Measurements from ENCODE around the gene NUDT1.

The NUDT1 gene

GRCh38 chr7:2241580-2242540, at the start of gene NUDT1, which contains the start of gene MRM2:
NUDT1 (plus strand) TSS chr7:2242226; CDS start chr7:2244575, 2,349 bp downstream.
MRM2 (minus strand) TSS chr7:2242205; CDS start chr7:2242169, 36 bp downstream.
- Histone ChIP-seq H3K4me1 (ENCODE audit: control insufficient read depth, insufficient read depth, low read length) (peaks cover 7% of the 10 kb centered on the region), H3K27me3 (ENCODE audit: control insufficient read depth, insufficient read depth, low read length) (no peaks in the 10 kb centered on the region), H3K4me3 (ENCODE audit: low read depth, low read length) (peak within 1 kb of the TSS; percentile 90), H3K9ac (ENCODE audit: low read length) (peak within 1 kb of the TSS; percentile 95), H3K27ac (ENCODE audit: low read depth, low read length) (peak within 1 kb of the TSS; percentile 89; the same call in 1 of the 2 replicates), H3K36me3 (ENCODE audit: control insufficient read depth, insufficient read depth, low read length) (peaks cover 49% of the 10 kb centered on the region), H3K9me3 (ENCODE audit: control insufficient read depth, insufficient read depth, low read depth, low read length) (no peaks in the 10 kb centered on the region)

- Histone ChIP-seq H3K4me1 (ENCODE audit: control insufficient read depth, insufficient read depth, low read length) (no peaks in the 10 kb centered on the region), H3K27ac (ENCODE audit: low read depth, low read length) (no peak overlapping the region), H3K9ac (ENCODE audit: low read length) (no peak overlapping the region), H3K9me3 (ENCODE audit: control insufficient read depth, insufficient read depth, low read depth, low read length) (peaks cover 26% of the 10 kb centered on the region), H3K27me3 (ENCODE audit: control insufficient read depth, insufficient read depth, low read length) (no peaks in the 10 kb centered on the region), H3K4me3 (ENCODE audit: low read depth, low read length) (no peak overlapping the region), H3K36me3 (ENCODE audit: control insufficient read depth, insufficient read depth, low read length) (peaks cover 43% of the 10 kb centered on the region)
These were observed 49.0 kb upstream of the NUDT1 start for GRCh38 chr7:2192831-2193534.

- peaks cover 48% of the 10 kb centered on the region for H3K36me3 ChIP-seq (ENCODE audit: control insufficient read depth, insufficient read depth, low read length)
- H3K27ac ChIP-seq (ENCODE audit: low read depth, low read length) = no peak overlapping the region
These were observed 48.3 kb upstream of the NUDT1 start for GRCh38 chr7:2193575-2194305.

GRCh38 chr7:2195400-2196246, 46.4 kb upstream of the NUDT1 start:
- H3K4me3 ChIP-seq (ENCODE audit: low read depth, low read length) = no peak overlapping the region
- no peaks in the 10 kb centered on the region for H3K27me3 ChIP-seq (ENCODE audit: control insufficient read depth, insufficient read depth, low read length)
- no peak overlapping the region for H3K27ac ChIP-seq (ENCODE audit: low read depth, low read length)
- no peak overlapping the region for H3K9ac ChIP-seq (ENCODE audit: low read length)
- H3K9me3 ChIP-seq (ENCODE audit: control insufficient read depth, insufficient read depth, low read depth, low read length) = peaks cover 12% of the 10 kb centered on the region
- H3K4me1 ChIP-seq (ENCODE audit: control insufficient read depth, insufficient read depth, low read length) = no peaks in the 10 kb centered on the region
- peaks cover 56% of the 10 kb centered on the region for H3K36me3 ChIP-seq (ENCODE audit: control insufficient read depth, insufficient read depth, low read length)

More at GRCh38 chr7:2193575-2194305, 48.3 kb upstream of the NUDT1 start:
- H3K9ac ChIP-seq (ENCODE audit: low read length) = no peak overlapping the region
- no peaks in the 10 kb centered on the region for H3K27me3 ChIP-seq (ENCODE audit: control insufficient read depth, insufficient read depth, low read length)
- peaks cover 22% of the 10 kb centered on the region for H3K9me3 ChIP-seq (ENCODE audit: control insufficient read depth, insufficient read depth, low read depth, low read length)
- no peaks in the 10 kb centered on the region for H3K4me1 ChIP-seq (ENCODE audit: control insufficient read depth, insufficient read depth, low read length)
- no peak overlapping the region for H3K4me3 ChIP-seq (ENCODE audit: low read depth, low read length)

GRCh38 chr7:2196381-2197378, 45.3 kb upstream of the NUDT1 start:
- peaks cover 63% of the 10 kb centered on the region for H3K36me3 ChIP-seq (ENCODE audit: control insufficient read depth, insufficient read depth, low read length)

GRCh38 chr7:2197436-2198155, 44.4 kb upstream of the NUDT1 start:
- H3K27me3 ChIP-seq (ENCODE audit: control insufficient read depth, insufficient read depth, low read length) = no peaks in the 10 kb centered on the region
- no peak overlapping the region for H3K4me3 ChIP-seq (ENCODE audit: low read depth, low read length)
- no peaks in the 10 kb centered on the region for H3K4me1 ChIP-seq (ENCODE audit: control insufficient read depth, insufficient read depth, low read length)
- H3K9me3 ChIP-seq (ENCODE audit: control insufficient read depth, insufficient read depth, low read depth, low read length) = peaks cover 12% of the 10 kb centered on the region
- peaks cover 67% of the 10 kb centered on the region for H3K36me3 ChIP-seq (ENCODE audit: control insufficient read depth, insufficient read depth, low read length)
- no peak overlapping the region for H3K27ac ChIP-seq (ENCODE audit: low read depth, low read length)
- no peak overlapping the region for H3K9ac ChIP-seq (ENCODE audit: low read length)

More at GRCh38 chr7:2196381-2197378, 45.3 kb upstream of the NUDT1 start:
- H3K4me3 ChIP-seq (ENCODE audit: low read depth, low read length) = no peak overlapping the region
- H3K9me3 ChIP-seq (ENCODE audit: control insufficient read depth, insufficient read depth, low read depth, low read length) = peaks cover 12% of the 10 kb centered on the region
- no peaks in the 10 kb centered on the region for H3K4me1 ChIP-seq (ENCODE audit: control insufficient read depth, insufficient read depth, low read length)
- no peak overlapping the region for H3K9ac ChIP-seq (ENCODE audit: low read length)
- no peak overlapping the region for H3K27ac ChIP-seq (ENCODE audit: low read depth, low read length)
- H3K27me3 ChIP-seq (ENCODE audit: control insufficient read depth, insufficient read depth, low read length) = no peaks in the 10 kb centered on the region

GRCh38 chr7:2198206-2198605, 43.8 kb upstream of the NUDT1 start:
- no peak overlapping the region for H3K9ac ChIP-seq (ENCODE audit: low read length)
- no peaks in the 10 kb centered on the region for H3K27me3 ChIP-seq (ENCODE audit: control insufficient read depth, insufficient read depth, low read length)
- H3K9me3 ChIP-seq (ENCODE audit: control insufficient read depth, insufficient read depth, low read depth, low read length) = peaks cover 12% of the 10 kb centered on the region
- no peaks in the 10 kb centered on the region for H3K4me1 ChIP-seq (ENCODE audit: control insufficient read depth, insufficient read depth, low read length)
- H3K4me3 ChIP-seq (ENCODE audit: low read depth, low read length) = no peak overlapping the region
- peaks cover 67% of the 10 kb centered on the region for H3K36me3 ChIP-seq (ENCODE audit: control insufficient read depth, insufficient read depth, low read length)
- no peak overlapping the region for H3K27ac ChIP-seq (ENCODE audit: low read depth, low read length)

GRCh38 chr7:2198760-2199159, 43.3 kb upstream of the NUDT1 start:
- Histone ChIP-seq H3K9me3 (ENCODE audit: control insufficient read depth, insufficient read depth, low read depth, low read length) (peaks cover 12% of the 10 kb centered on the region), H3K4me1 (ENCODE audit: control insufficient read depth, insufficient read depth, low read length) (no peaks in the 10 kb centered on the region), H3K4me3 (ENCODE audit: low read depth, low read length) (no peak overlapping the region), H3K27me3 (ENCODE audit: control insufficient read depth, insufficient read depth, low read length) (no peaks in the 10 kb centered on the region), H3K36me3 (ENCODE audit: control insufficient read depth, insufficient read depth, low read length) (peaks cover 65% of the 10 kb centered on the region), H3K9ac (ENCODE audit: low read length) (no peak overlapping the region), H3K27ac (ENCODE audit: low read depth, low read length) (no peak overlapping the region)

- H3K9me3 ChIP-seq (ENCODE audit: control insufficient read depth, insufficient read depth, low read depth, low read length) = peaks cover 12% of the 10 kb centered on the region
- no peaks in the 10 kb centered on the region for H3K4me1 ChIP-seq (ENCODE audit: control insufficient read depth, insufficient read depth, low read length)
- H3K4me3 ChIP-seq (ENCODE audit: low read depth, low read length) = no peak overlapping the region
- no peak overlapping the region for H3K27ac ChIP-seq (ENCODE audit: low read depth, low read length)
- H3K36me3 ChIP-seq (ENCODE audit: control insufficient read depth, insufficient read depth, low read length) = peaks cover 66% of the 10 kb centered on the region
- H3K27me3 ChIP-seq (ENCODE audit: control insufficient read depth, insufficient read depth, low read length) = no peaks in the 10 kb centered on the region
- no peak overlapping the region for H3K9ac ChIP-seq (ENCODE audit: low read length)
These were observed 42.5 kb upstream of the NUDT1 start for GRCh38 chr7:2199528-2199927.
